Right atrium auricular region (tissue), 2 donors: ENCODE data around the gene CTTNBP2. TPM values are rescaled to one million over a fixed set of nuclear protein-coding genes. Genes with fewer than 3 reads are reported as not detected.

ENCODE experiments used
- DNase-seq: peaks from one replicate; pipeline ENCODE4 v3.0.0-alpha.2; 2019; ENCODE audit warnings: low spot score
- H3K27ac ChIP-seq, 2 donors: fragments of 200-600 bp; sonication (generic); 1 replicate in 1 of 2; 2 replicates in 1 of 2; pipeline ENCODE4 v1.5.1; 2016 to 2019
- H3K27me3 ChIP-seq, 2 donors: fragments of 200-600 bp; sonication (generic); one replicate each; pipeline versions ENCODE4 v1.5.1 to v1.6.0; 2017 to 2019
- H3K36me3 ChIP-seq: fragments of 200-600 bp; sonication (generic); one replicate; pipeline ENCODE4 v1.5.1; 2016
- H3K4me1 ChIP-seq, 2 donors: fragments of 200-600 bp; sonication (generic); one replicate each; pipeline versions ENCODE4 v1.5.1 to v1.6.0; 2017 to 2019
- H3K4me3 ChIP-seq, 2 donors: fragments of 200-600 bp; sonication (generic); 1 replicate in 1 of 2; 2 replicates in 1 of 2; pipeline ENCODE4 v1.5.1; 2017 to 2019; ENCODE audit warnings: mild to moderate bottlenecking in 1 of 2, moderate library complexity in 1 of 2
- H3K9me3 ChIP-seq, 2 donors: fragments of 200-600 bp; sonication (generic); one replicate each; pipeline ENCODE4 v1.5.1; 2019
- total RNA-seq, 2 donors: library from RNA; depleted of rRNA; stranded (reverse); fragments of >200 nt; gene quantifications; one replicate each; pipeline ENCODE4 v1.1.0, GENCODE V29; 2016
- TF ChIP-seq, protein P1 (sequence below), 2 donors: fragments of 200-600 bp; sonication (generic); IDR thresholded peaks; one replicate each; pipeline ENCODE4 v1.5.1; 2019; ENCODE audit warnings: antibody characterized with exemption in 2 of 2

The CTTNBP2 gene
- total RNA-seq, 2 donors from 2014 or later, result 4.4 to 4.6 TPM

DNA sequence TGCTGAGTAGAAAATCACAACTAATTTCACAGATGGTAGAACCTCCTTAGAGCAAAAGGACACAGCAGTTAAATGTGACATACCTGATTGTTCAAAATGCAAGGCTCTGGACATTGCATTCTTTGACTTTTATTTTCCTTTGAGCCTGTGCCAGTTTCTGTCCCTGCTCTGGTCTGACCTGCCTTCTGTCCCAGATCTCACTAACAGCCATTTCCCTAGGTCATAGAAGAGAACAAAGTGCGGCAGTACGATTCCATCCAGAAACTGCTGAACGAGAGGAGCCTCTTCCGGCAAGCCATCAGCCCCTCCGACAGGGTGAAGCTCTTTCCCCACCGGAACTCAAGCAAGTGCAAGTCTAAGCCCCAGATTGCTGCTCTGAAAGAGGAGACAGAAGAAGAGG lies 206.6 kb downstream of the CTTNBP2 start:
- Histone ChIP-seq H3K9me3 (no peaks in the 10 kb centered on the region), H3K27ac (no peak overlapping the region), H3K36me3 (no peaks in the 10 kb centered on the region), H3K27me3 (no peaks in the 10 kb centered on the region), H3K4me3 (no peak overlapping the region), H3K4me1 (no peaks in the 10 kb centered on the region)
- TF ChIP-seq, protein P1, sequence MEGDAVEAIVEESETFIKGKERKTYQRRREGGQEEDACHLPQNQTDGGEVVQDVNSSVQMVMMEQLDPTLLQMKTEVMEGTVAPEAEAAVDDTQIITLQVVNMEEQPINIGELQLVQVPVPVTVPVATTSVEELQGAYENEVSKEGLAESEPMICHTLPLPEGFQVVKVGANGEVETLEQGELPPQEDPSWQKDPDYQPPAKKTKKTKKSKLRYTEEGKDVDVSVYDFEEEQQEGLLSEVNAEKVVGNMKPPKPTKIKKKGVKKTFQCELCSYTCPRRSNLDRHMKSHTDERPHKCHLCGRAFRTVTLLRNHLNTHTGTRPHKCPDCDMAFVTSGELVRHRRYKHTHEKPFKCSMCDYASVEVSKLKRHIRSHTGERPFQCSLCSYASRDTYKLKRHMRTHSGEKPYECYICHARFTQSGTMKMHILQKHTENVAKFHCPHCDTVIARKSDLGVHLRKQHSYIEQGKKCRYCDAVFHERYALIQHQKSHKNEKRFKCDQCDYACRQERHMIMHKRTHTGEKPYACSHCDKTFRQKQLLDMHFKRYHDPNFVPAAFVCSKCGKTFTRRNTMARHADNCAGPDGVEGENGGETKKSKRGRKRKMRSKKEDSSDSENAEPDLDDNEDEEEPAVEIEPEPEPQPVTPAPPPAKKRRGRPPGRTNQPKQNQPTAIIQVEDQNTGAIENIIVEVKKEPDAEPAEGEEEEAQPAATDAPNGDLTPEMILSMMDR (IDR thresholded peaks at IDR 0.05), result no peak
- no peak for DNase-seq

DNA sequence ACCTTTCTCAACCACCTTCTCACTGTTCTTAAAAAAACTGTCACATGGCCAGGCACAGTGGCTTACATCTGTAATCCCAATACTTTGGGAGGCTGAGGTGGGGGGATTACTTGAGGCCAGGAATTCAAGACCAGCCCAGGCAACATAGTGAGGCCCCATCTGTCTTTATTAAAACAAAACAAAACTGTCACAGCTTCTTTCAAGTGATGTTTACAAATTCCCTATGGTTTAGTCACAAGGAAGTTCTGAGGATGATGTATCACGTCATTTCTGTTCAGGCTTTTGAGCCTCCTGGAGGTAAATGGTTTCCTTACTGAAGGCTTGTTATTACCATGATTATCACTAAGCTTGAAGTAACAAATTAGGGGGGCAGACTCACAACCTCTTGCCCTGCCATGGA lies 207.2 kb downstream of the CTTNBP2 start:
- Histone ChIP-seq H3K36me3 (no peaks in the 10 kb centered on the region), H3K4me1 (no peaks in the 10 kb centered on the region), H3K27me3 (no peaks in the 10 kb centered on the region), H3K9me3 (no peaks in the 10 kb centered on the region), H3K4me3 (no peak overlapping the region), H3K27ac (no peak overlapping the region)
- DNase-seq, result no peak
- TF ChIP-seq, protein P1 (IDR thresholded peaks at IDR 0.05), result no peak

DNA sequence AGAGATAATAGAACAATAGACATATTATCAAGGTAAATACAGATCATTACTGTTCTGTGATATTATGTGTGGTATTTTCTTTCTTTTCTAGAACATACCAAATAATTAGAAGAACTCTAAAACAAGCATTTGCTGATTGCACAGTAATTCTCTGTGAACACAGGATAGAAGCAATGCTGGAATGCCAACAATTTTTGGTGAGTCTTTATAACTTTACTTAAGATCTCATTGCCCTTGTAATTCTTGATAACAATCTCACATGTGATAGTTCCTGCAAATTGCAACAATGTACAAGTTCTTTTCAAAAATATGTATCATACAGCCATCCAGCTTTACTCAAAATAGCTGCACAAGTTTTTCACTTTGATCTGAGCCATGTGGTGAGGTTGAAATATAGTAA lies 207.9 kb downstream of the CTTNBP2 start:
- TF ChIP-seq, protein P1 (IDR thresholded peaks at IDR 0.05), result no peak
- no peak for DNase-seq
- no peaks in the 10 kb centered on the region for H3K36me3 ChIP-seq
- H3K9me3 ChIP-seq, result no peaks in the 10 kb centered on the region
- no peak overlapping the region for H3K27ac ChIP-seq
- no peaks in the 10 kb centered on the region for H3K4me1 ChIP-seq
- H3K27me3 ChIP-seq, result no peaks in the 10 kb centered on the region
- H3K4me3 ChIP-seq, result no peak overlapping the region

DNA sequence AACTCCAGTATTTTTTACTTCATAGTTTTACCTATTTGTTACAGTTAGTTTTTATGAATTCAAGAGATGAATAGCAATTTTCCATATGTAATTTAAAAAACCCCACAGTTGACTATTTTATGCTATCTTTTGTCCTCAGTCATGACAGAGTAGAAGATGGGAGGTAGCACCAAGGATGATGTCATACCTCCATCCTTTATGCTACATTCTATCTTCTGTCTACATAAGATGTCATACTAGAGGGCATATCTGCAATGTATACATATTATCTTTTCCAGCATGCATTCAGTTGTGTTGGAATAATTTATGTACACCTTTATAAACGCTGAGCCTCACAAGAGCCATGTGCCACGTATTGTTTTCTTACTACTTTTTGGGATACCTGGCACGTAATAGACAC lies 209.2 kb downstream of the CTTNBP2 start:
- no peaks in the 10 kb centered on the region for H3K27me3 ChIP-seq
- no peak overlapping the region for H3K4me3 ChIP-seq
- H3K4me1 ChIP-seq, result no peaks in the 10 kb centered on the region
- H3K9me3 ChIP-seq, result no peaks in the 10 kb centered on the region
- TF ChIP-seq, protein P1 (IDR thresholded peaks at IDR 0.05), result no peak
- H3K36me3 ChIP-seq, result no peaks in the 10 kb centered on the region
- H3K27ac ChIP-seq, result no peak overlapping the region
- DNase-seq, result no peak

DNA sequence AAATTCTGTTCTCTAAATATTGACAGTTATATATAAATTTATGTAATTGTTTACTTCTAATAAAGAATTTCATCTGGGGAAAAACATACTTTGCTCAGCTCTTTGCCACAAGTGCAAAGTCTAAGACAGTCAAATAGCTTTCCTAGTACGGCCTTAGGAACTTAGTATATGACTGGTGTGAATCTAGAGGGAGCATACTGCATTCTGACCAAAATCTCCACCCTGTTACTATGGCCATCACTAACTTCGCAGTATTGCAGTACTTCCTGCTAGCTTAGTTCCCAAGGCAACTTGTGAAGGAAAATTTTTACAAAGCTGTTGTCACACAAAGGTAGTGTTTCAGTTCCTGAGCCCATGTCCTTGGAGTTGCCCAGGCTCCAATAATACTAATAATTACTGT lies 211.9 kb downstream of the CTTNBP2 start:
- H3K4me1 ChIP-seq, result no peaks in the 10 kb centered on the region
- no peaks in the 10 kb centered on the region for H3K36me3 ChIP-seq
- H3K4me3 ChIP-seq, result no peak overlapping the region
- no peak for DNase-seq
- TF ChIP-seq, protein P1 (IDR thresholded peaks at IDR 0.05), result no peak
- no peaks in the 10 kb centered on the region for H3K9me3 ChIP-seq
- H3K27ac ChIP-seq, result no peak overlapping the region
- no peaks in the 10 kb centered on the region for H3K27me3 ChIP-seq
